ENCODE measurements around the gene ANAPC15. TPM values are rescaled to one million over a fixed set of nuclear protein-coding genes. Genes with fewer than 3 reads are reported as not detected.

ANAPC15 gene
- total RNA-seq, 1 experiment from 2014 or later: 65.6 TPM

- Histone ChIP-seq H3K36me3 (ENCODE audit: control insufficient read depth in 1 of 2, insufficient read depth in 2 of 2, low read length in 2 of 2) (peaks cover 13 to 18% of the 10 kb centered on the region in 2 experiments; a peak in 3 of 4 replicates), H3K79me2 (ENCODE audit: insufficient read depth, low read length) (peaks cover 36% of the 10 kb centered on the region), H4K20me1 (ENCODE audit: insufficient read depth) (no peaks in the 10 kb centered on the region), H2AFZ (ENCODE audit: low read depth, low read length, poor library complexity, severe bottlenecking) (no peak overlapping the region), H3K27ac (ENCODE audit: low read depth, low read length) (no peak overlapping the region), H3K4me1 (ENCODE audit: control insufficient read depth in 1 of 2, insufficient read depth in 2 of 2, low read length in 2 of 2) (peaks cover 11 to 18% of the 10 kb centered on the region in 2 experiments; a peak in 3 of 4 replicates), H3K4me3 (replicated peaks in 1 of 2; ENCODE audit: low read depth in 1 of 2, low read length in 2 of 2) (no peak overlapping the region), H3K4me2 (ENCODE audit: low read length) (no peak overlapping the region), H3K9me3 (ENCODE audit: control insufficient read depth in 1 of 2, insufficient read depth in 1 of 2, low read depth in 1 of 2, low read length in 2 of 2) (no peaks in the 10 kb centered on the region), H3K9me2 (ENCODE audit: insufficient read depth) (no peaks in the 10 kb centered on the region), H3K27me3 (ENCODE audit: insufficient read depth, low read length) (no peaks in the 10 kb centered on the region), H3K9ac (ENCODE audit: low read length) (no peak overlapping the region)
- ChIA-PET CTCF (interaction anchor here (1.2 to 2.5 kb wide), 2 partner anchors 9 to 75 kb away, joined by 4 to 10 read pairs; no protein-coding TSS in a partner anchor), POLR2A (interaction anchor here (1.4 kb wide), 1 partner anchor 13 kb away, joined by 3 read pairs; the partner anchor contains the start of gene ANAPC15), RAD21 (ENCODE audit: low non-redundant PET in 1 of 2, low total read pairs in 2 of 2, uncharacterized antibody in 2 of 2, unreplicated experiment in 2 of 2) (no interaction called here)
- ATAC-seq (no peak), DNase-seq (ENCODE audit: low read depth, low spot score) (no peak)
- no TSS peak for BruUV-seq (replicated peaks)
- intact Hi-C loops (cut with micrococcal nuclease): loop anchor here (5.0 kb wide), 1 partner anchor 122 kb away; the partner anchor contains the start of gene INPPL1
- TF ChIP-seq RAD21 (IDR thresholded peaks at IDR 0.05; ENCODE audit: low read depth) (no peak), ZNF274 (IDR thresholded peaks at IDR 0.05; ENCODE audit: low read depth, low read length) (no peak), CBX3 (IDR thresholded peaks at IDR 0.05; ENCODE audit: low read depth) (no peak), ZFX (IDR thresholded peaks at IDR 0.05) (no peak), JUND (IDR thresholded peaks at IDR 0.05) (no peak), SP1 (IDR thresholded peaks at IDR 0.05; ENCODE audit: low read depth) (no peak), ATF3 (IDR thresholded peaks at IDR 0.05) (no peak), YY1 (IDR thresholded peaks at IDR 0.05; ENCODE audit: extremely low read depth, insufficient replicate concordance, low read depth, low read length) (no peak), POLR2AphosphoS5 (IDR thresholded peaks at IDR 0.05; ENCODE audit: low read depth, low read length) (no peak), EGR1 (IDR thresholded peaks at IDR 0.05; ENCODE audit: low read depth) (no peak), POLR2A (IDR thresholded peaks at IDR 0.05; ENCODE audit: borderline replicate concordance, extremely low read depth, insufficient read depth, insufficient read length) (no peak), SIN3A (IDR thresholded peaks at IDR 0.05; ENCODE audit: low read depth) (no peak), EZH2phosphoT487 (IDR thresholded peaks at IDR 0.05; ENCODE audit: borderline replicate concordance) (no peak)
- TF ChIP-seq, protein P1, sequence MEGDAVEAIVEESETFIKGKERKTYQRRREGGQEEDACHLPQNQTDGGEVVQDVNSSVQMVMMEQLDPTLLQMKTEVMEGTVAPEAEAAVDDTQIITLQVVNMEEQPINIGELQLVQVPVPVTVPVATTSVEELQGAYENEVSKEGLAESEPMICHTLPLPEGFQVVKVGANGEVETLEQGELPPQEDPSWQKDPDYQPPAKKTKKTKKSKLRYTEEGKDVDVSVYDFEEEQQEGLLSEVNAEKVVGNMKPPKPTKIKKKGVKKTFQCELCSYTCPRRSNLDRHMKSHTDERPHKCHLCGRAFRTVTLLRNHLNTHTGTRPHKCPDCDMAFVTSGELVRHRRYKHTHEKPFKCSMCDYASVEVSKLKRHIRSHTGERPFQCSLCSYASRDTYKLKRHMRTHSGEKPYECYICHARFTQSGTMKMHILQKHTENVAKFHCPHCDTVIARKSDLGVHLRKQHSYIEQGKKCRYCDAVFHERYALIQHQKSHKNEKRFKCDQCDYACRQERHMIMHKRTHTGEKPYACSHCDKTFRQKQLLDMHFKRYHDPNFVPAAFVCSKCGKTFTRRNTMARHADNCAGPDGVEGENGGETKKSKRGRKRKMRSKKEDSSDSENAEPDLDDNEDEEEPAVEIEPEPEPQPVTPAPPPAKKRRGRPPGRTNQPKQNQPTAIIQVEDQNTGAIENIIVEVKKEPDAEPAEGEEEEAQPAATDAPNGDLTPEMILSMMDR (IDR thresholded peaks at IDR 0.05 in 2 of 3, conservative IDR thresholded peaks at IDR 0.05 in 1 of 3; ENCODE audit: borderline replicate concordance in 1 of 3, insufficient read depth in 1 of 3, low read depth in 2 of 3, low read length in 2 of 3): no peak
- TF ChIP-seq, protein P2, sequence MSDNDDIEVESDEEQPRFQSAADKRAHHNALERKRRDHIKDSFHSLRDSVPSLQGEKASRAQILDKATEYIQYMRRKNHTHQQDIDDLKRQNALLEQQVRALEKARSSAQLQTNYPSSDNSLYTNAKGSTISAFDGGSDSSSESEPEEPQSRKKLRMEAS (IDR thresholded peaks at IDR 0.05): no peak
Observed at GRCh38 chr11:72100009-72100408, 12.5 kb downstream of the ANAPC15 start.

Measured in HCT116 (cell line).